GM23248 (cell line): ENCODE results near the gene CA5B. TPM values are rescaled to one million over a fixed set of nuclear protein-coding genes. Genes with fewer than 3 reads are reported as not detected.
"Not testable (repeated sequence)": the region's sequence is repeated elsewhere in the genome, so short reads cannot be mapped to it uniquely, and the experiment has no call there.

Experiments used
- DNase-seq: peaks from one replicate; pipeline ENCODE4 v3.0.0-alpha.2; 2015
- H2AFZ ChIP-seq: fragments of 200-600 bp; sonication (generic); 2 replicates; pipeline ENCODE4 v1.6.1; 2016; ENCODE audit warnings: antibody characterized with exemption
- H3F3A ChIP-seq: fragments of 200-600 bp; sonication (generic); 2 replicates; pipeline ENCODE4 v1.6.1; 2016; ENCODE audit warnings: mild to moderate bottlenecking, antibody characterized with exemption, mixed run types; ENCODE audit not compliant: insufficient read depth
- H3K27ac ChIP-seq: fragments of 200-600 bp; sonication (generic); 2 replicates; pipeline ENCODE4 v1.5.1; 2016; ENCODE audit warnings: mild to moderate bottlenecking
- H3K27me3 ChIP-seq: fragments of 200-600 bp; sonication (generic); replicated peaks from 2 replicates; pipeline ENCODE4 v1.6.1; 2016; ENCODE audit warnings: mild to moderate bottlenecking; ENCODE audit not compliant: insufficient read depth
- H3K36me3 ChIP-seq: fragments of 200-600 bp; sonication (generic); 2 replicates; pipeline ENCODE4 v1.6.1; 2016; ENCODE audit warnings: low read depth, mild to moderate bottlenecking
- H3K4me1 ChIP-seq: fragments of 200-600 bp; sonication (generic); 2 replicates; pipeline ENCODE4 v1.6.1; 2016; ENCODE audit warnings: mild to moderate bottlenecking; ENCODE audit not compliant: insufficient read depth
- H3K4me2 ChIP-seq: fragments of 200-600 bp; sonication (generic); one replicate; pipeline ENCODE4 v1.6.1; 2016; ENCODE audit warnings: mild to moderate bottlenecking; ENCODE audit not compliant: unreplicated experiment
- H3K4me3 ChIP-seq: fragments of 200-600 bp; sonication (generic); 2 replicates; pipeline ENCODE4 v1.5.1; 2016; ENCODE audit warnings: mild to moderate bottlenecking
- H3K79me2 ChIP-seq: fragments of 200-600 bp; sonication (generic); 2 replicates; pipeline ENCODE4 v1.6.1; 2016; ENCODE audit warnings: mild to moderate bottlenecking; ENCODE audit not compliant: insufficient read depth
- H3K9ac ChIP-seq: fragments of 200-600 bp; sonication (generic); 2 replicates; pipeline ENCODE4 v1.6.1; 2016; ENCODE audit warnings: mild to moderate bottlenecking
- H3K9me2 ChIP-seq: fragments of 200-600 bp; sonication (generic); 2 replicates; pipeline ENCODE4 v1.6.1; 2016; ENCODE audit warnings: mixed run types, mild to moderate bottlenecking, moderate library complexity; ENCODE audit not compliant: insufficient read depth
- H3K9me3 ChIP-seq: fragments of 200-600 bp; sonication (generic); one replicate; pipeline ENCODE4 v1.6.1; 2017; ENCODE audit warnings: low read depth
- H4K20me1 ChIP-seq: fragments of 200-600 bp; sonication (generic); 2 replicates; pipeline ENCODE4 v1.6.0; 2016; ENCODE audit not compliant: insufficient read depth
- EZH2 ChIP-seq: fragments of 200-600 bp; sonication (generic); IDR thresholded peaks from 2 replicates; pipeline ENCODE4 v1.6.1; 2018; ENCODE audit warnings: antibody characterized with exemption, mild to moderate bottlenecking; ENCODE audit not compliant: insufficient read depth, poor library complexity, severe bottlenecking
- EZH2phosphoT487 ChIP-seq: fragments of 200-600 bp; sonication (generic); IDR thresholded peaks from 2 replicates; pipeline ENCODE4 v1.6.1; 2018; ENCODE audit warnings: antibody characterized with exemption, moderate library complexity, mild to moderate bottlenecking, low read depth; ENCODE audit not compliant: insufficient read depth
- WGBS, 2 experiments: methylation state at CpG; one replicate each; pipeline ENCODE4 v1.1.6; 2015 to 2017; ENCODE audit warnings: low lambda C conversion rate in 2 of 2, low coverage in 1 of 2; ENCODE audit errors: missing lambda C conversion rate in 2 of 2; 5-methylcytosine and 5-hydroxymethylcytosine counted together
- in situ Hi-C: fragments of 300-500 bp; cut with MboI; formaldehyde crosslinking; loops from 2 replicates; pipeline ENCODE4 v1.15.0; 2020
- polyA plus RNA-seq: library from polyadenylated mRNA; unstranded; fragments of >200 nt; fragmentation: Nextera tagmentation; extraction: Ambion mirVana; gene quantifications from 2 replicates; pipeline ENCODE4 v1.2.1, GENCODE V29; 2016
- total RNA-seq: library from RNA; depleted of rRNA; stranded (reverse); fragments of >200 nt; shearing (Covaris generic); gene quantifications from 2 replicates; pipeline ENCODE4 v1.2.3, GENCODE V29; 2014

CA5B gene
- total and polyA plus RNA-seq, 2 experiments from 2014 or later = 6.4 to 8.2 TPM

- no peak overlapping the region for H2AFZ ChIP-seq
- no peaks in the 10 kb centered on the region for H3K36me3 ChIP-seq
- H3K9ac ChIP-seq = no peak overlapping the region
- no peaks in the 10 kb centered on the region for H3F3A ChIP-seq
- H3K4me1 ChIP-seq = peaks cover 6% of the 10 kb centered on the region; the same call in 1 of the 2 replicates
- in situ Hi-C loops = no loop called here
- H4K20me1 ChIP-seq = no peaks in the 10 kb centered on the region
- H3K27ac ChIP-seq = no peak overlapping the region
- no peak overlapping the region for H3K4me2 ChIP-seq
- TF ChIP-seq EZH2 = no peak
- no peak for TF ChIP-seq EZH2phosphoT487
- no peaks in the 10 kb centered on the region for H3K79me2 ChIP-seq
- no peaks in the 10 kb centered on the region for H3K27me3 ChIP-seq
- WGBS, 2 experiments = 90 to 100% methylated on average over 2 of the region's 2 CpGs
- no peak for DNase-seq
- H3K4me3 ChIP-seq = no peak overlapping the region
- H3K9me2 ChIP-seq = no peaks in the 10 kb centered on the region
- H3K9me3 ChIP-seq = no peaks in the 10 kb centered on the region
Measured at GRCh38 chrX:15724911-15725310, 13.2 kb upstream of the CA5B start.

GRCh38 chrX:15731368-15731767 is 6.7 kb upstream of the CA5B start:
- H3K27ac ChIP-seq, H3K9me3 ChIP-seq, H3K9me2 ChIP-seq, DNase-seq, H3K4me1 ChIP-seq, H3K4me3 ChIP-seq, H3K4me2 ChIP-seq, H3K27me3 ChIP-seq, in situ Hi-C loops, H3K36me3 ChIP-seq, H3F3A ChIP-seq, H4K20me1 ChIP-seq, H2AFZ ChIP-seq, H3K9ac ChIP-seq, H3K79me2 ChIP-seq: not testable (repeated sequence)
- 70 to 84% methylated on average over 2 to 4 of the region's 4 CpGs for whole genome bisulfite sequencing, 2 experiments

GRCh38 chrX:15737190-15737958 is 696 bp upstream of the CA5B start:
- no peaks in the 10 kb centered on the region for H3K36me3 ChIP-seq
- WGBS, 2 experiments = 3 to 5% methylated on average over 9 to 14 of the region's 14 CpGs
- H3K27ac ChIP-seq = no peak overlapping the region
- peak; percentile 26 for DNase-seq
- no peaks in the 10 kb centered on the region for H3K79me2 ChIP-seq
- in situ Hi-C loops = no loop called here
- no peaks in the 10 kb centered on the region for H3K9me3 ChIP-seq
- no peaks in the 10 kb centered on the region for H3K9me2 ChIP-seq
- peaks cover 4% of the 10 kb centered on the region; the same call in 1 of the 2 replicates for H3F3A ChIP-seq
- no peaks in the 10 kb centered on the region for H3K27me3 ChIP-seq
- peak overlapping the region; percentile 75 for H3K4me2 ChIP-seq
- H3K9ac ChIP-seq = peak overlapping the region; percentile 68
- H3K4me1 ChIP-seq = no peaks in the 10 kb centered on the region
- TF ChIP-seq EZH2phosphoT487 (no peak), EZH2 (no peak)
- peak overlapping the region; percentile 85 for H2AFZ ChIP-seq
- H3K4me3 ChIP-seq = peak overlapping the region; percentile 72
- H4K20me1 ChIP-seq = no peaks in the 10 kb centered on the region

GRCh38 chrX:15739886-15740285 is 1.8 kb downstream of the CA5B start:
- H3K4me2 ChIP-seq = no peak overlapping the region
- TF ChIP-seq EZH2phosphoT487 (no peak), EZH2 (no peak)
- in situ Hi-C loops = no loop called here
- no peaks in the 10 kb centered on the region for H3K9me2 ChIP-seq
- H3K36me3 ChIP-seq = no peaks in the 10 kb centered on the region
- peaks cover 4% of the 10 kb centered on the region; the same call in 1 of the 2 replicates for H3F3A ChIP-seq
- 72 to 79% methylated on average over 3 of the region's 3 CpGs for WGBS, 2 experiments
- no peak overlapping the region for H2AFZ ChIP-seq
- H3K9ac ChIP-seq = no peak overlapping the region
- H3K79me2 ChIP-seq = no peaks in the 10 kb centered on the region
- H4K20me1 ChIP-seq = no peaks in the 10 kb centered on the region
- no peak for DNase-seq
- H3K9me3 ChIP-seq = no peaks in the 10 kb centered on the region
- H3K4me3 ChIP-seq = no peak overlapping the region
- H3K4me1 ChIP-seq = no peaks in the 10 kb centered on the region
- H3K27ac ChIP-seq = no peak overlapping the region
- no peaks in the 10 kb centered on the region for H3K27me3 ChIP-seq
